G401 (cell line): ENCODE results near the gene VAPA. TPM values are rescaled to one million over a fixed set of nuclear protein-coding genes. Genes with fewer than 3 reads are reported as not detected.

Source experiments
- DNase-seq: peaks from one replicate; pipeline ENCODE4 v3.0.0-alpha.2; 2015; ENCODE audit warnings: low spot score
- in situ Hi-C: cut with HindIII; loops from 2 replicates; pipeline ENCODE4 v1.10.0; 2016; ENCODE audit warnings: low sequenced_read_pairs, mixed read lengths
- total RNA-seq: library from RNA; depleted of rRNA; stranded (reverse); fragments of >200 nt; shearing (Covaris generic); gene quantifications from 2 replicates; pipeline ENCODE4 v1.2.3, GENCODE V29; 2014; rRNA removed

VAPA gene
- 141 and 231 TPM in 2 replicates for total RNA-seq

- in situ Hi-C loops = no loop called here
- DNase-seq = peak; percentile 96
Observed at GRCh38 chr18:9913526-9914333, at the start of gene VAPA. VAPA (plus strand) TSS chr18:9914016; CDS start chr18:9914257, 241 bp downstream.

GRCh38 chr18:9865764-9866490, 47.9 kb upstream of the VAPA start:
- in situ Hi-C loops = no loop called here
- no peak for DNase-seq

- DNase-seq = no peak
- in situ Hi-C loops = no loop called here
Observed at GRCh38 chr18:9866627-9867026, 47.2 kb upstream of the VAPA start.

GRCh38 chr18:9867071-9867594, 46.7 kb upstream of the VAPA start:
- in situ Hi-C loops = no loop called here

GRCh38 chr18:9868857-9869714, 44.7 kb upstream of the VAPA start:
- DNase-seq = no peak
- in situ Hi-C loops = no loop called here

More at GRCh38 chr18:9867071-9867594, 46.7 kb upstream of the VAPA start:
- DNase-seq = no peak

- in situ Hi-C loops = no loop called here
- no peak for DNase-seq
Observed at GRCh38 chr18:9869715-9870430, 43.9 kb upstream of the VAPA start.

GRCh38 chr18:9870431-9871008, 43.3 kb upstream of the VAPA start:
- in situ Hi-C loops = no loop called here
- DNase-seq = no peak

GRCh38 chr18:9871244-9871746, 42.5 kb upstream of the VAPA start:
- DNase-seq = no peak
- in situ Hi-C loops = no loop called here

GRCh38 chr18:9872823-9873222, 41.0 kb upstream of the VAPA start:
- DNase-seq = no peak
- in situ Hi-C loops = no loop called here

GRCh38 chr18:9874728-9875127, 39.1 kb upstream of the VAPA start:
- in situ Hi-C loops = no loop called here
- DNase-seq = no peak

- DNase-seq = no peak
- in situ Hi-C loops = no loop called here
Observed at GRCh38 chr18:9876212-9876866, 37.5 kb upstream of the VAPA start.

GRCh38 chr18:9876867-9877654, 36.8 kb upstream of the VAPA start:
- in situ Hi-C loops = no loop called here
- no peak for DNase-seq

- in situ Hi-C loops = no loop called here
- no peak for DNase-seq
Observed at GRCh38 chr18:9877655-9878014, 36.2 kb upstream of the VAPA start.

GRCh38 chr18:9878095-9878494, 35.7 kb upstream of the VAPA start:
- in situ Hi-C loops = no loop called here
- no peak for DNase-seq

- DNase-seq = no peak
- in situ Hi-C loops = no loop called here
Observed at GRCh38 chr18:9878783-9879242, 35.0 kb upstream of the VAPA start.

- in situ Hi-C loops = no loop called here
- no peak for DNase-seq
Observed at GRCh38 chr18:9884090-9884489, 29.7 kb upstream of the VAPA start.

GRCh38 chr18:9884532-9885140, 29.2 kb upstream of the VAPA start:
- in situ Hi-C loops = no loop called here
- no peak for DNase-seq
